IMR-90 (cell line): ENCODE data around the gene SLC29A3. TPM values are rescaled to one million over a fixed set of nuclear protein-coding genes. Genes with fewer than 3 reads are reported as not detected.

Experiments used
- ATAC-seq: fragments of 200-7000 bp; cut with Tn5 transposase; 2 replicates; pipeline ENCODE4 v1.9.1; 2020; ENCODE audit warnings: low read depth, mild to moderate bottlenecking, moderate library complexity
- BruUV-seq: library from RNA; stranded (reverse); fragments of 400-500 nt; replicated peaks from 2 replicates; lab custom pipeline; 2021; lab: Mats Ljungman, UMichigan
- CTCF ChIA-PET: fragments of 300-600 bp; formaldehyde crosslinking; extraction: SDS; loops from one replicate; lab custom pipeline; 2021; ENCODE audit warnings: antibody characterized with exemption; lab: Yijun Ruan, JAX
- POLR2A ChIA-PET: fragments of 300-600 bp; sonication (Branson Sonifier 250); formaldehyde crosslinking; loops from one replicate; lab custom pipeline; 2022; ENCODE audit warnings: antibody characterized with exemption; ENCODE audit not compliant: unreplicated experiment; lab: Charles Lee
- DNase-seq: peaks from one replicate; pipeline ENCODE4 v3.0.0; 2013
- H2AFZ ChIP-seq: replicated peaks from 2 replicates; pipeline ENCODE3; 2013; ENCODE audit warnings: low read length, mild to moderate bottlenecking; ENCODE audit not compliant: poor library complexity
- H2AK5ac ChIP-seq: 2 replicates; pipeline ENCODE4 v1.6.1; 2013; ENCODE audit warnings: low read depth, low read length, inconsistent platforms
- H2AK9ac ChIP-seq: replicated peaks from 2 replicates; pipeline ENCODE3; 2013; ENCODE audit warnings: mild to moderate bottlenecking, low read depth, low read length, moderate library complexity; ENCODE audit not compliant: poor library complexity
- H2BK120ac ChIP-seq: 2 replicates; pipeline ENCODE4 v1.6.1; 2013; ENCODE audit warnings: low read depth, low read length, inconsistent platforms
- H2BK15ac ChIP-seq: 3 replicates; pipeline ENCODE4 v1.6.1; 2013; ENCODE audit warnings: low read depth, low read length, inconsistent platforms
- H2BK20ac ChIP-seq: 2 replicates; pipeline ENCODE4 v1.6.1; 2013; ENCODE audit warnings: low read depth, mild to moderate bottlenecking, inconsistent platforms, low read length, moderate library complexity
- H2BK5ac ChIP-seq: 2 replicates; pipeline ENCODE4 v1.6.1; 2013; ENCODE audit warnings: mild to moderate bottlenecking, low read depth, low read length, inconsistent platforms; ENCODE audit not compliant: poor library complexity, severe bottlenecking
- H3K14ac ChIP-seq: replicated peaks from 2 replicates; pipeline ENCODE4 v1.6.1; 2013; ENCODE audit warnings: low read depth, low read length, inconsistent platforms
- H3K18ac ChIP-seq: 2 replicates; pipeline ENCODE4 v1.6.1; 2013; ENCODE audit warnings: low read depth, low read length, control low read depth
- H3K23ac ChIP-seq: 2 replicates; pipeline ENCODE4 v1.6.1; 2013; ENCODE audit warnings: low read depth, low read length, inconsistent platforms
- H3K27ac ChIP-seq: 2 replicates; pipeline ENCODE4 v1.5.1; 2013; ENCODE audit warnings: mild to moderate bottlenecking, control low read depth, low read length; ENCODE audit not compliant: insufficient read depth
- H3K27me3 ChIP-seq: 2 replicates; pipeline ENCODE4 v1.6.1; 2013; ENCODE audit warnings: low read length; ENCODE audit not compliant: control insufficient read depth, insufficient read depth
- H3K36me3 ChIP-seq: 2 replicates; pipeline ENCODE4 v1.6.1; 2013; ENCODE audit warnings: low read length, mixed read lengths; ENCODE audit not compliant: control insufficient read depth, insufficient read depth
- H3K4ac ChIP-seq: 2 replicates; pipeline ENCODE4 v1.6.1; 2013; ENCODE audit warnings: low read depth, low read length, inconsistent platforms
- H3K4me1 ChIP-seq: 2 replicates; pipeline ENCODE4 v1.6.1; 2013; ENCODE audit warnings: low read length, mixed read lengths; ENCODE audit not compliant: control insufficient read depth, insufficient read depth
- H3K4me2 ChIP-seq: 2 replicates; pipeline ENCODE4 v1.6.1; 2013; ENCODE audit warnings: low read depth, mild to moderate bottlenecking, control low read depth, low read length, moderate library complexity
- H3K4me3 ChIP-seq: 2 replicates; pipeline ENCODE4 v1.5.1; 2013; ENCODE audit warnings: low read depth, mild to moderate bottlenecking, control low read depth, low read length, moderate library complexity; ENCODE audit not compliant: insufficient read depth
- H3K56ac ChIP-seq: 2 replicates; pipeline ENCODE4 v1.6.1; 2013; ENCODE audit warnings: low read length, inconsistent platforms; ENCODE audit not compliant: insufficient read depth; ENCODE audit errors: extremely low read depth
- H3K79me1 ChIP-seq, 2 experiments: 2 replicates each; pipeline ENCODE4 v1.6.1; 2013; ENCODE audit warnings: low read length in 2 of 2, inconsistent platforms in 1 of 2, low read depth in 1 of 2
- H3K9ac ChIP-seq: 2 replicates; pipeline ENCODE4 v1.6.1; 2013; ENCODE audit warnings: low read depth, low read length, control low read depth
- H3K9me1 ChIP-seq: 2 replicates; pipeline ENCODE4 v1.6.1; 2013; ENCODE audit warnings: low read length, inconsistent platforms; ENCODE audit not compliant: insufficient read depth
- H3K9me3 ChIP-seq: 2 replicates; pipeline ENCODE4 v1.6.1; 2013; ENCODE audit warnings: low read length; ENCODE audit not compliant: control insufficient read depth, insufficient read depth
- H4K20me1 ChIP-seq: 2 replicates; pipeline ENCODE4 v1.6.1; 2013; ENCODE audit warnings: low read length, inconsistent platforms; ENCODE audit not compliant: insufficient read depth
- H4K5ac ChIP-seq: 2 replicates; pipeline ENCODE4 v1.6.1; 2013; ENCODE audit warnings: mild to moderate bottlenecking, low read depth, low read length, control low read depth
- H4K8ac ChIP-seq, 2 experiments: 2 replicates each; pipeline ENCODE4 v1.6.1; 2013; ENCODE audit warnings: low read depth in 2 of 2, low read length in 2 of 2, control low read depth in 1 of 2, inconsistent platforms in 1 of 2
- H4K91ac ChIP-seq: 2 replicates; pipeline ENCODE4 v1.6.1; 2013; ENCODE audit warnings: low read depth, low read length, inconsistent platforms; ENCODE audit not compliant: insufficient read depth
- BHLHE40 ChIP-seq: fragments of 150-350 bp; IDR thresholded peaks from 2 replicates; pipeline ENCODE4 v1.6.1; 2016; ENCODE audit warnings: mild to moderate bottlenecking, low read depth, low read length
- CHD1 ChIP-seq: IDR thresholded peaks from 2 replicates; pipeline ENCODE4 v1.6.1; 2012; ENCODE audit warnings: low read depth, low read length, improper control_type of control experiment
- FOS ChIP-seq: fragments of 150-350 bp; IDR thresholded peaks from 2 replicates; pipeline ENCODE4 v1.6.1; 2016; ENCODE audit warnings: low read depth, low read length
- MAFK ChIP-seq: IDR thresholded peaks from 2 replicates; pipeline ENCODE4 v1.6.1; 2012; ENCODE audit warnings: low read depth, low read length, improper control_type of control experiment
- MAZ ChIP-seq: IDR thresholded peaks from 2 replicates; pipeline ENCODE4 v1.6.1; 2012; ENCODE audit warnings: low read depth, mild to moderate bottlenecking, low read length, improper control_type of control experiment, moderate library complexity, borderline replicate concordance
- NFE2L2 ChIP-seq: fragments of 150-350 bp; IDR thresholded peaks from 2 replicates; pipeline ENCODE4 v1.6.1; 2016; ENCODE audit warnings: low read depth, mild to moderate bottlenecking, low read length
- USF2 ChIP-seq: fragments of 150-350 bp; IDR thresholded peaks from 2 replicates; pipeline ENCODE4 v1.6.1; 2017; ENCODE audit warnings: mild to moderate bottlenecking, antibody characterized with exemption, low read length, low read depth
- WGBS, 2 experiments: methylation state at CpG; one replicate each; pipeline versions ENCODE4 v1.1.5 to v1.1.7; 2013; ENCODE audit warnings: missing lambda C conversion rate in 2 of 2; ENCODE audit not compliant: insufficient read length in 1 of 2; ENCODE audit errors: extremely low coverage in 2 of 2; 5-methylcytosine and 5-hydroxymethylcytosine counted together
- dilution Hi-C: fragments of 300-500 bp; cut with HindIII; formaldehyde crosslinking; loops from one replicate; pipeline ENCODE4 v1.14.3; 2018; ENCODE audit warnings: low sequenced_read_pairs; ENCODE audit not compliant: unreplicated experiment
- in situ Hi-C: fragments of 300-500 bp; cut with MboI; formaldehyde crosslinking; loops from 3 replicates; pipeline ENCODE4 v1.14.3; 2019; ENCODE audit warnings: low sequenced_read_pairs, inconsistent platforms, mixed read lengths
- intact Hi-C: fragments of 100-400 bp; cut with micrococcal nuclease; formaldehyde crosslinking; loops from 2 replicates; pipeline ENCODE4 v1.10.0; 2022
- polyA plus RNA-seq, 3 experiments: library from polyadenylated mRNA; depleted of rRNA; stranded (reverse); fragments of >200 nt; gene quantifications; 2 replicates each; pipeline ENCODE4 v1.2.3, GENCODE V29; 2012; ENCODE audit warnings: low replicate concordance in 1 of 3
- total RNA-seq: library from RNA; depleted of rRNA; stranded (reverse); fragments of >200 nt; gene quantifications from 2 replicates; pipeline ENCODE4 v1.2.3, GENCODE V29; 2012
- TF ChIP-seq, protein P1 (sequence below): conservative IDR thresholded peaks from 2 replicates; pipeline ENCODE4 v1.5.1; 2012; ENCODE audit warnings: mild to moderate bottlenecking, low read depth, low read length, improper control_type of control experiment

Gene SLC29A3
- total and polyA plus RNA-seq, 2 of the 4 experiments (the other 2 are of a cell fraction), result 0.72 to 3.0 TPM

- TF ChIP-seq BHLHE40, result no peak
- no peak for TF ChIP-seq FOS
- no peak for TF ChIP-seq MAZ
- TF ChIP-seq CHD1, result no peak
- TF ChIP-seq NFE2L2, result no peak
- no peak for TF ChIP-seq USF2
- TF ChIP-seq, protein P1, sequence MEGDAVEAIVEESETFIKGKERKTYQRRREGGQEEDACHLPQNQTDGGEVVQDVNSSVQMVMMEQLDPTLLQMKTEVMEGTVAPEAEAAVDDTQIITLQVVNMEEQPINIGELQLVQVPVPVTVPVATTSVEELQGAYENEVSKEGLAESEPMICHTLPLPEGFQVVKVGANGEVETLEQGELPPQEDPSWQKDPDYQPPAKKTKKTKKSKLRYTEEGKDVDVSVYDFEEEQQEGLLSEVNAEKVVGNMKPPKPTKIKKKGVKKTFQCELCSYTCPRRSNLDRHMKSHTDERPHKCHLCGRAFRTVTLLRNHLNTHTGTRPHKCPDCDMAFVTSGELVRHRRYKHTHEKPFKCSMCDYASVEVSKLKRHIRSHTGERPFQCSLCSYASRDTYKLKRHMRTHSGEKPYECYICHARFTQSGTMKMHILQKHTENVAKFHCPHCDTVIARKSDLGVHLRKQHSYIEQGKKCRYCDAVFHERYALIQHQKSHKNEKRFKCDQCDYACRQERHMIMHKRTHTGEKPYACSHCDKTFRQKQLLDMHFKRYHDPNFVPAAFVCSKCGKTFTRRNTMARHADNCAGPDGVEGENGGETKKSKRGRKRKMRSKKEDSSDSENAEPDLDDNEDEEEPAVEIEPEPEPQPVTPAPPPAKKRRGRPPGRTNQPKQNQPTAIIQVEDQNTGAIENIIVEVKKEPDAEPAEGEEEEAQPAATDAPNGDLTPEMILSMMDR, result no peak
- no peak for TF ChIP-seq MAFK
- in situ Hi-C loops (no loop called here), dilution Hi-C loops (no loop called here), intact Hi-C loops (no loop called here)
- Histone ChIP-seq H4K20me1 (no peaks in the 10 kb centered on the region), H3K18ac (no peak overlapping the region), H3K9me3 (no peaks in the 10 kb centered on the region), H3K14ac (no peak overlapping the region), H2BK120ac (no peak overlapping the region), H4K8ac (no peak overlapping the region), H3K4me3 (no peak overlapping the region), H3K23ac (no peak overlapping the region), H2AFZ (no peak overlapping the region), H3K4me1 (no peaks in the 10 kb centered on the region; the same call in 1 of the 2 replicates), H3K9ac (no peak overlapping the region), H2BK5ac (no peak overlapping the region), H3K27ac (no peak overlapping the region), H3K27me3 (no peaks in the 10 kb centered on the region), H3K56ac (no peak overlapping the region), H2AK9ac (no peak overlapping the region), H3K4ac (no peak overlapping the region), H4K91ac (no peak overlapping the region), H3K4me2 (no peak overlapping the region), H2BK15ac (no peak overlapping the region), H3K36me3 (peaks cover 8% of the 10 kb centered on the region; the same call in 1 of the 2 replicates), H2BK20ac (no peak overlapping the region), H2AK5ac (no peak overlapping the region), H3K79me1 (no peaks in the 10 kb centered on the region), H3K9me1 (no peaks in the 10 kb centered on the region), H4K5ac (no peak overlapping the region)
- DNase-seq (no peak), ATAC-seq (no peak)
- ChIA-PET POLR2A (no interaction called here), CTCF (no interaction called here)
- no TSS peak for BruUV-seq
- WGBS, 2 experiments, result no CpG with 5 or more reads among the region's 3 CpGs
These were observed 21.7 kb upstream of the SLC29A3 start for GRCh38 chr10:71297343-71297742.
